ENCODE measurements around the gene DBH.

DBH gene

DNA sequence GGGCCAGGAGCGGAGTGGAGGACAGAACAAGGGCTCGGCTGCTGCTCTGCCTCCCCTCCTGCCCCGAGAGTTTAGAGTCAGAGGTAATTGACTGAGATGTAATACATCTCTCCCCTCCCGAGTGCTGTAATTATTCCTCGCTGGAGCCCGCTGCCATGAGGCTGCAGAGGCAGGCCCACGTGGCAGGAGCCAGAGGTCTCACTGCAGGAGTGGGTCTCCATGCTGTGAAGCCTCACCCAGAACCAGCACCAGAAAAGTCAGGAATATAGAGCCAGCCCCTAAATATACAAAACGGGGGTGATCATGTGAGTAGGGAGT lies 29.5 kb upstream of the DBH start:
- H3K27ac ChIP-seq (ENCODE audit: low read length) = no peak overlapping the region
- H3K4me1 ChIP-seq (ENCODE audit: low read length) = no peaks in the 10 kb centered on the region
- peaks cover 34% of the 10 kb centered on the region for H3K27me3 ChIP-seq (ENCODE audit: low read depth, low read length)

DNA sequence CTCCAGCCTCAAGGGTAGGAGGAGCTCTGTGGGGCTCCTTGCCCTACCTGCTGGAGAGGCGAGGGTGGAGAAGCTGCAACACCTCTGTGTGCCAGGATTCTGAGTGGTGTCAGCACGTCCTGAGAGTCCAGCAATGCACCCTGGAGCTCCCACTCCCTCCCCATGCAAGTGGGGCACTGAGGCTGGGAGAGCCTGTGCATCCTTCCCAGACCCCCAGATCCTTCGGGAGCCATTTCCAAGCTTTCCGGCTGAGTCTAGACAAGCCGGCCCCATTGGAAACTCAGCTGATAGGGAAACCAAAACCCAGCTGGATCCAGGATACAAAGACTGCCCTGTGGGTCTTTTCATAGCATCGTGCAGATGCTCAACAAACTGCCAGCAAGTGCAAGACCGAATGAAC lies 28.8 kb upstream of the DBH start:
- no peak overlapping the region for H2AFZ ChIP-seq (ENCODE audit: low read depth, low read length)
- no peaks in the 10 kb centered on the region for H3K9me3 ChIP-seq (ENCODE audit: insufficient read depth, low read length)
- H3K79me2 ChIP-seq (ENCODE audit: low read length) = no peaks in the 10 kb centered on the region
- H3K27ac ChIP-seq (ENCODE audit: low read length) = no peak overlapping the region
- H3K36me3 ChIP-seq (replicated peaks; ENCODE audit: low read depth, low read length) = no peaks in the 10 kb centered on the region
- H3K4me1 ChIP-seq (ENCODE audit: low read length) = no peaks in the 10 kb centered on the region
- H3K4me2 ChIP-seq (ENCODE audit: low read length) = no peak overlapping the region
- H4K20me1 ChIP-seq (ENCODE audit: insufficient read depth, low read length) = no peaks in the 10 kb centered on the region
- H3K27me3 ChIP-seq (ENCODE audit: low read depth, low read length) = peaks cover 39% of the 10 kb centered on the region
- TF ChIP-seq EZH2phosphoT487 (IDR thresholded peaks at IDR 0.05; ENCODE audit: low read depth) = no peak
- TF ChIP-seq, protein P1, sequence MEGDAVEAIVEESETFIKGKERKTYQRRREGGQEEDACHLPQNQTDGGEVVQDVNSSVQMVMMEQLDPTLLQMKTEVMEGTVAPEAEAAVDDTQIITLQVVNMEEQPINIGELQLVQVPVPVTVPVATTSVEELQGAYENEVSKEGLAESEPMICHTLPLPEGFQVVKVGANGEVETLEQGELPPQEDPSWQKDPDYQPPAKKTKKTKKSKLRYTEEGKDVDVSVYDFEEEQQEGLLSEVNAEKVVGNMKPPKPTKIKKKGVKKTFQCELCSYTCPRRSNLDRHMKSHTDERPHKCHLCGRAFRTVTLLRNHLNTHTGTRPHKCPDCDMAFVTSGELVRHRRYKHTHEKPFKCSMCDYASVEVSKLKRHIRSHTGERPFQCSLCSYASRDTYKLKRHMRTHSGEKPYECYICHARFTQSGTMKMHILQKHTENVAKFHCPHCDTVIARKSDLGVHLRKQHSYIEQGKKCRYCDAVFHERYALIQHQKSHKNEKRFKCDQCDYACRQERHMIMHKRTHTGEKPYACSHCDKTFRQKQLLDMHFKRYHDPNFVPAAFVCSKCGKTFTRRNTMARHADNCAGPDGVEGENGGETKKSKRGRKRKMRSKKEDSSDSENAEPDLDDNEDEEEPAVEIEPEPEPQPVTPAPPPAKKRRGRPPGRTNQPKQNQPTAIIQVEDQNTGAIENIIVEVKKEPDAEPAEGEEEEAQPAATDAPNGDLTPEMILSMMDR (IDR thresholded peaks at IDR 0.05; ENCODE audit: low read depth, low read length) = no peak
- no peak overlapping the region for H3K9ac ChIP-seq (ENCODE audit: low read length)
- no peak overlapping the region for H3K4me3 ChIP-seq (ENCODE audit: low read length)

More for the DNA sequence above, 29.5 kb upstream of the DBH start:
- Histone ChIP-seq H3K36me3 (replicated peaks; ENCODE audit: low read depth, low read length) (no peaks in the 10 kb centered on the region), H3K9me3 (ENCODE audit: insufficient read depth, low read length) (no peaks in the 10 kb centered on the region), H3K4me3 (ENCODE audit: low read length) (no peak overlapping the region), H3K9ac (ENCODE audit: low read length) (no peak overlapping the region), H3K79me2 (ENCODE audit: low read length) (no peaks in the 10 kb centered on the region), H3K4me2 (ENCODE audit: low read length) (no peak overlapping the region), H4K20me1 (ENCODE audit: insufficient read depth, low read length) (no peaks in the 10 kb centered on the region), H2AFZ (ENCODE audit: low read depth, low read length) (no peak overlapping the region)
- no peak for TF ChIP-seq EZH2phosphoT487 (IDR thresholded peaks at IDR 0.05; ENCODE audit: low read depth)
- TF ChIP-seq, protein P1 (IDR thresholded peaks at IDR 0.05; ENCODE audit: low read depth, low read length) = no peak

DNA sequence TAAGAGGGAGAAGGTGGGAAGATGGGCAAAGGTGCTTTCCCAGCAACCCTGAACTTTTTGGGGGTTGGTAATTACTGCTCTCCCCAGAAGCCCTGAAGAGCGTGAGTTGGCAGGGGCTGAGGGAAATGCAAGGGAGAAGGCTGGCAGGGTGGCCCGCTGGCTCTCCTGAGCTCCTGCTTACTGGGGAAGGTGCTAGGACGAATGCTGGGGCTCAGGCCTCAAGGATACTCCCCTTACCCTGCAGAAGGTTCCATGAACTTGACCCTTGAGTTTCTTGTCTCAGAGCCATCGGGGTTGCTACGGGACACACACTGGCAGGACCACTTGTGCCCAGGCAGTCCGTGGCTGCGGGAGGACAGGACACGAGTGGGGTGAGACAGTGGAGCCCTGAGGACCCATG lies 28.2 kb upstream of the DBH start:
- Histone ChIP-seq H3K9me3 (ENCODE audit: insufficient read depth, low read length) (no peaks in the 10 kb centered on the region), H3K27me3 (ENCODE audit: low read depth, low read length) (peaks cover 45% of the 10 kb centered on the region)
- no peak for TF ChIP-seq EZH2phosphoT487 (IDR thresholded peaks at IDR 0.05; ENCODE audit: low read depth)
- TF ChIP-seq, protein P1 (IDR thresholded peaks at IDR 0.05; ENCODE audit: low read depth, low read length) = no peak

DNA sequence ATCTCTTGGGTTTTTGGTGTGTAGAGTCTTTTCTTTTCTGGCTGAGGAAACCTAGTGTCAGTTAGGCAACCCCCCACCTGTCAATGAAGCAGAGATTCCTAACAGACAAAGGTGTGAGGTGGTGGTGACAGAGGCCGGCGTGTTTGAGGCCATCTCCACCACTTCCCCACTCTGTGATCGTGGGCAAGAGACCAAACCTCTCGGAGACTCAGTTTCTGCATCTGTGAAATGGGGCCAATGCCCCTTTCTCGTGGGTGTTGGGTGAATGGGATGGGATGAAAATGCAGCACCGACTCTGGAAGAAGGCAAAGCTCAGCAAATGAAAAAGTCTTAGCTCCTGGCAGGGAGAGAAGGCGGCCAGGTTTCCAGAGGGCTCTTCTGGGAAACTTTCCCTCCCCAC lies 27.8 kb upstream of the DBH start:
- Histone ChIP-seq H3K36me3 (replicated peaks; ENCODE audit: low read depth, low read length) (no peaks in the 10 kb centered on the region), H3K4me1 (ENCODE audit: low read length) (no peaks in the 10 kb centered on the region), H3K4me3 (ENCODE audit: low read length) (no peak overlapping the region), H3K9me3 (ENCODE audit: insufficient read depth, low read length) (no peaks in the 10 kb centered on the region), H2AFZ (ENCODE audit: low read depth, low read length) (no peak overlapping the region), H3K4me2 (ENCODE audit: low read length) (no peak overlapping the region), H3K27ac (ENCODE audit: low read length) (no peak overlapping the region), H3K9ac (ENCODE audit: low read length) (no peak overlapping the region), H3K79me2 (ENCODE audit: low read length) (no peaks in the 10 kb centered on the region), H3K27me3 (ENCODE audit: low read depth, low read length) (peaks cover 49% of the 10 kb centered on the region), H4K20me1 (ENCODE audit: insufficient read depth, low read length) (no peaks in the 10 kb centered on the region)
- TF ChIP-seq EZH2phosphoT487 (IDR thresholded peaks at IDR 0.05; ENCODE audit: low read depth) = no peak
- TF ChIP-seq, protein P1 (IDR thresholded peaks at IDR 0.05; ENCODE audit: low read depth, low read length) = no peak

More for the DNA sequence above, 28.2 kb upstream of the DBH start:
- no peaks in the 10 kb centered on the region for H3K79me2 ChIP-seq (ENCODE audit: low read length)
- no peak overlapping the region for H2AFZ ChIP-seq (ENCODE audit: low read depth, low read length)
- H3K4me2 ChIP-seq (ENCODE audit: low read length) = no peak overlapping the region
- H4K20me1 ChIP-seq (ENCODE audit: insufficient read depth, low read length) = no peaks in the 10 kb centered on the region
- H3K9ac ChIP-seq (ENCODE audit: low read length) = no peak overlapping the region
- no peaks in the 10 kb centered on the region for H3K4me1 ChIP-seq (ENCODE audit: low read length)
- no peak overlapping the region for H3K4me3 ChIP-seq (ENCODE audit: low read length)
- no peak overlapping the region for H3K27ac ChIP-seq (ENCODE audit: low read length)
- H3K36me3 ChIP-seq (replicated peaks; ENCODE audit: low read depth, low read length) = no peaks in the 10 kb centered on the region
